Cardiac muscle cell (in vitro differentiated cells and primary cell): ENCODE data around the gene PHLPP1. TPM values are rescaled to one million over a fixed set of nuclear protein-coding genes. Genes with fewer than 3 reads are reported as not detected.

Source experiments
- DNase-seq, 2 donors: peaks; one replicate each; pipeline versions ENCODE4 v3.0.0 to v3.0.0-alpha.2; 2010 to 2017; ENCODE audit warnings: low read depth in 1 of 2, low spot score in 1 of 2
- H3K27ac ChIP-seq: fragments of 200-600 bp; sonication (generic); 2 replicates; pipeline ENCODE4 v1.5.1; 2016
- H3K27me3 ChIP-seq: fragments of 200-600 bp; sonication (generic); 2 replicates; pipeline ENCODE4 v1.6.0; 2016; ENCODE audit warnings: control low read depth
- H3K36me3 ChIP-seq: fragments of 200-600 bp; sonication (generic); 2 replicates; pipeline ENCODE4 v1.5.1; 2016; ENCODE audit warnings: control low read depth
- H3K4me1 ChIP-seq: fragments of 200-600 bp; sonication (generic); 2 replicates; pipeline ENCODE4 v1.8.1; 2017; ENCODE audit warnings: low read depth, mild to moderate bottlenecking, mixed run types
- H3K4me3 ChIP-seq: fragments of 200-600 bp; sonication (generic); 2 replicates; pipeline ENCODE4 v1.5.1; 2016; ENCODE audit warnings: mild to moderate bottlenecking
- H3K9me3 ChIP-seq: fragments of 200-600 bp; sonication (generic); 2 replicates; pipeline ENCODE4 v1.5.1; 2017; ENCODE audit warnings: low read depth, mild to moderate bottlenecking, control low read depth
- CTCF ChIP-seq: IDR thresholded peaks from 2 replicates; pipeline ENCODE4 v1.5.1; 2012; ENCODE audit warnings: low read depth, mild to moderate bottlenecking, low read length
- polyA plus RNA-seq: library from polyadenylated mRNA; unstranded; fragments of >200 nt; fragmentation: Nextera tagmentation; extraction: Ambion mirVana; gene quantifications from 2 replicates; pipeline ENCODE4 v1.2.1, GENCODE V29; 2016
- total RNA-seq: library from RNA; depleted of rRNA; stranded (reverse); fragments of >200 nt; gene quantifications from 2 replicates; pipeline ENCODE4 v1.2.3, GENCODE V29; 2016

Gene PHLPP1
- total and polyA plus RNA-seq, 2 experiments from 2014 or later: 6.3 to 25.8 TPM

DNA sequence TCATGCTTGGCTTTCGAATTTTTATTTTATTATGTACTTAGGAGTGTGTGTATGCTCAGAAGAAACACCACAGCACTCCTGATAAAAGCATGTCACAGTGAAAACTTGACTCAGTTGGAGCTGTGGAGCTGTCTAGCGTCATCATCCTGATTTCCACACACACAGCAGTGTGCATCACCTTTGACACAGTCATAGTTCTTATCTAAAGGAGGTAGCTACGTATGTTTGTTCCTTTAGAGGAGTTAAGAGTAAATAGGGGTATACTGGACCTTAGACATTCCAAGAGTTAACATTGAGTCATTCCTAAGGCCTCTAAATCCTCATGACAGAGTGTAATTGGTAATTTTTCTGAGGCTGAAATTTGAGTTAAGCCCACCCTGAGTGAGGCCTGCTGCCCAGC is 96.9 kb downstream of the PHLPP1 start:
- Histone ChIP-seq H3K4me1 (peaks cover 33% of the 10 kb centered on the region), H3K36me3 (no peaks in the 10 kb centered on the region), H3K9me3 (no peaks in the 10 kb centered on the region), H3K27ac (peak overlapping the region; percentile 15), H3K4me3 (no peak overlapping the region), H3K27me3 (no peaks in the 10 kb centered on the region)
- peak in 1 of 2 donors; percentile 70 for DNase-seq
- TF ChIP-seq CTCF: no peak

DNA sequence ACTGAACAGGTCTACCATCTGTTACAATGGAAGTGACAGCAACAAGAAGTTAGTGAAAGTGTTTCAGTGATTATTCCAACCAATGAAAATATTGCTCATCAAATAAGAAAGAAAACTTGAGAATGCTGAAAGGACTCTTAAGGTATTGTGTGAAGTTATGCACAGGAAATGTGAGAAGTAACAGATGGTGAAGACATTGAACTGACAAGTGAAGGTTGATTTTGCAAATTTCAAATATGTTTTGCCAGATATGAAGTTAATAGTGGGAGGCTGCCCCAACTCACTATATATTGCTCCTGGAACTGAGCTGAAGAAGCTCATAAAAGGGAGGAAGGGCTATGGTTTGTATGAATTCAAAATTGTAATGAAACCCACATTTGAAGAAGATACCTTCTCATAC is 97.5 kb downstream of the PHLPP1 start:
- Histone ChIP-seq H3K36me3 (no peaks in the 10 kb centered on the region), H3K9me3 (no peaks in the 10 kb centered on the region), H3K4me1 (peaks cover 33% of the 10 kb centered on the region), H3K27ac (no peak overlapping the region), H3K27me3 (no peaks in the 10 kb centered on the region), H3K4me3 (no peak overlapping the region)
- no peak for TF ChIP-seq CTCF
- no peak for DNase-seq

DNA sequence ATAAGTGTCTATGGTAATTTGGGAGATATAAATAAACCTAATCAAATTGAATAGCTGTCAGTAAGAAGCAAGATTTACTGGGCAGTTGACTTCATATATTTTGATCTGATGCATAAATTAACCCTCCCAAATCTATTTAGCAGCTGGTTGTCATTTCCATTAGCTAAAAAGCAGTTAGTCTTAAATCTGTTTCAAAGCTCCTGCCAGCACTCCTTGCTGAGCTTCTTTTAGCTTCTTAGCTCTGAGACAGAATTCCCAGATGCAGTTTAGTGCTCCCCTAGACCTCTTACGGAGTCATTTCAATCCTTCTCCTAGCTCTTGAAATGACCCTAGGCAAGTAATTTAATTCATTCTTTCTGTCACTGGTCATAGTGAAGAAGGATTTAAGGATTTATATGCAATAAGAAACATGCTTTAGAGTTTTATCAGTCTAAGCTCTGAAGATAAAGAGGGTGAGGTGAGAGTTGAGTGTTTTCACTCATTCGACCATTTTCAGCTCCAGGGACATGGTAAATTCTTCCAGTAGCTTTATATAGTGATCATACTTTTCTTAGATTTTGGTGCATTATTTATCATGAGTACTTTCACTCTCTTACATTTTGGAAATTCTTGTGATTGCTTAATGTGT is 98.9 kb downstream of the PHLPP1 start:
- H3K4me1 ChIP-seq: peaks cover 33% of the 10 kb centered on the region
- no peak for TF ChIP-seq CTCF
- H3K36me3 ChIP-seq: no peaks in the 10 kb centered on the region
- no peak overlapping the region for H3K4me3 ChIP-seq
- H3K9me3 ChIP-seq: no peaks in the 10 kb centered on the region
- no peaks in the 10 kb centered on the region for H3K27me3 ChIP-seq
- DNase-seq: peak in 1 of 2 donors; percentile 24
- peak overlapping the region; percentile 31 for H3K27ac ChIP-seq

- Histone ChIP-seq H3K27me3 (no peaks in the 10 kb centered on the region), H3K36me3 (no peaks in the 10 kb centered on the region), H3K4me3 (no peak overlapping the region), H3K9me3 (no peaks in the 10 kb centered on the region), H3K4me1 (no peaks in the 10 kb centered on the region), H3K27ac (no peak overlapping the region)
- DNase-seq: no peak
- no peak for TF ChIP-seq CTCF
Measured at GRCh38 chr18:62825382-62825781, 110.0 kb downstream of the PHLPP1 start.

GRCh38 chr18:62827397-62827796 is 112.1 kb downstream of the PHLPP1 start:
- no peaks in the 10 kb centered on the region for H3K27me3 ChIP-seq
- H3K4me1 ChIP-seq: peaks cover 8% of the 10 kb centered on the region
- no peak overlapping the region for H3K4me3 ChIP-seq
- no peaks in the 10 kb centered on the region for H3K9me3 ChIP-seq
- TF ChIP-seq CTCF: no peak
- DNase-seq: no peak
- no peaks in the 10 kb centered on the region for H3K36me3 ChIP-seq
- no peak overlapping the region for H3K27ac ChIP-seq
